KG1 (cell line): ENCODE measurements around the gene CAGE1.
"Not testable (repeated sequence)": the region's sequence is repeated elsewhere in the genome, so short reads cannot be mapped to it uniquely, and the experiment has no call there.

Experiments
- DNase-seq: peaks from one replicate; lab custom pipeline; 2025; lab: John Stamatoyannopoulos, UW

Gene CAGE1

DNA sequence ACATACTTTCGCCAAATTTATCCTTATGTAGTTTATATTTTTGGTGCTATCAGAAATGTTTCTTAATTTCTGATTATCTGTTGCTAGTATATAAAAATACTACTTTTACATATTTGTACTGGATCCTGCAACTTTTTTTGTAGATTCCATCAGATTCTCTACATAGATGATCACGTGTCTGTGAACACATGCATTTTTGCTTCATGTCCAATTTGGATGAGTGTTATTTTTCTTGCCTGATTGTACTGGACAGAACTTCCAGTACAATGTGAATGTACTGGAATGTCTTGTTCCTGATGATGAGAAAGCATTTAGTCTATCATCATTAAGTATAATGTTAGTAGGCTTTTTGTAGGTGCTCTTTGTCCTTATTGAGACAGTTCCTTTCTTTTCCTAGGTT is 51.5 kb downstream of the CAGE1 start:
- no peak for DNase-seq

- no peak for DNase-seq
Observed at GRCh38 chr6:7335519-7335918, 54.0 kb downstream of the CAGE1 start.

DNA sequence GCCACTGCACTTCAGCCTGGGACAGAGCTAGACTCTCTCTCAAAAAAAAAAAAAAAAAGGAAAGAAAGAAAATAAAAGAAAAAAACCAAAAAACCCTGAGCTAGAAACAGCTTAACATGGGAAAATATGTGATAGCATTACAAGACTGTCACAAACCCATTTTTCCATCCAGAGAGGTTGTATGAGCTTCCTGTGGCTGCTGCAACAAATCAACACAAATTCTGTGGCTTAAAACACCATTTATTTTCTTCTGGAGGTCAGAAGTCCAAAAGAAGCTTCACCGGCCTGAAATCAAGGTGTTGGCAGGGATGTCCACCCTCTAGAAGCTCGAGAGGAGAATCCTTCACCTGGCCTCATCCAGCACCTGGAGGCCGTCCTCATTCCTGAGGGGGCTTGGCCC is 54.9 kb downstream of the CAGE1 start:
- no peak for DNase-seq

- no peak for DNase-seq
Observed at GRCh38 chr6:7332090-7332745, 57.3 kb downstream of the CAGE1 start.

DNA sequence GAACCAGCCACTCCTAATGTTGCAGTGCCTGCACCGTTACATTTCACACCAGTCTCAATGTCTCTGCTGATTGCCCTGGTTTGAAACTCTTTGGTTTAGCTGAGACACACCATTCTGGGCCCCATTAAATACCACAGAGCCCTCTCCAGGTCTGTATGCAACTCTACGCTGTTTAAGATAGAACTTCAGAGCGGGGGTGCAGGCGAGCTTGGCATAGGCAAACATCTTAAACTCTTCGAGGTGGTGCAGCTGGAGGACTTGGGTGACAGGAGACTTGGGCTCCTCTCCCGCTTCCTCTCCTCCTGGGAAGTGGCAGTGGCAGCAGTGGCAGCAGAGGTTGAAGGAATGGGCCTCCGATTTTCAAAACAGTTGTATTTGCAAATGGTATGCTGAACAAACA is 58.1 kb downstream of the CAGE1 start:
- no peak for DNase-seq

DNA sequence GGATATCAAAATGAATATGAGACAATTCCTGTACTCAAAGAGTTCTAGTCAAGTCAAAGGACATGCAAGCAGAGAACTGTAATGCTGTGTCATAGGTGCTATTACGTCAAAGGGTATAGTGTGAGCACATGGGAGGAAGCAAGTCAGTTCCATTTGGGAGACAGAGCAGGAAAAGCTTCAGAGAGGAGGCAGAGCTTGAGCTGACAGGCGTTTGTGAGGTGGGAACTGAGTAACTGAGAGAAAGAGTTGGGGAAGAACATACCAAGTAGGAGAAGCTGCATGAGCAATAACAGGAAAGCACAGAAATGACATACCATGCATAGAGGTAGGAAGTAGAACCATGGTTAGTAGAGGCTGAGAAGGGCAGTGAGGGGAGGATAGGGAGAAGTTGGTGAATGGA is 61.3 kb downstream of the CAGE1 start:
- no peak for DNase-seq

GRCh38 chr6:7325750-7326149 is 63.8 kb downstream of the CAGE1 start:
- DNase-seq: no peak

GRCh38 chr6:7324520-7324919 is 65.0 kb downstream of the CAGE1 start:
- DNase-seq: peak; percentile 46

DNA sequence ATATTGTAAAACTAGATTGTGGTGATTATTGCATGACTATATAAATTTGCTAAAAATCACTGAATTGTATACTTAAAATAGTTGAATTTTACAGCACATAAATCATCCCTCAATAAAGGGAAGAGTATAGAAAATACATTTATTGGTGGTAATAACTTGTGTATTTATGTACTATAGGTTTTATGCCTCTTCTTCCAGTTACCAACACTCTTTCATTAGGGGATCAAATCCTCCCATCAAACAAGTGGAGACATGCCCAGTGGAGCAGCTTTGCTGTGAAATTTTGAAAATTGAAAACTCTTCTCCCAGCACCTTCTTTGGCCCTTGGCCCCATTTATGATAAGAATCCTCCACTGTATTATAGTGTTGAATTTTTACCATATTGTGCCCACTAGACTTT is 66.5 kb downstream of the CAGE1 start:
- no peak for DNase-seq

DNA sequence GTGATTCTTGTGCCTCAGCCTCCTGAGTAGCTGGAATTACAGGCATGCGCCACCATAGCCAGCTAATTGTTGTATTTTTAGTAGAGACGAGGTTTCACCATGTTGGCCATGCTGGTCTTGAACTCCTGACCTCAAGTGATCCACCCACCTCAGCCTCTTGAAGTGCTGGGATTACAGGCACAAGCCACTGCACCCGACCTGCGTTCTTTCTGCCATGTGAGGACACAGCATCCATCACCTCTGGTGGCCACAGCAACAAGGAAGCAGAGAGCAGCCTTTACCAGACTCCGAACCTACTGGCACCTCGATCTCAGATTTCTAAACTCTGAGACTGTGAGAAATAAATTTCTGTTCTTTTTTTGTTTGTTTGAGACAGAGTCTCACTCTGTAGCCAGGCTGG is 67.7 kb downstream of the CAGE1 start:
- not testable (repeated sequence) for DNase-seq

GRCh38 chr6:7319406-7319805 is 70.1 kb downstream of the CAGE1 start:
- not testable (repeated sequence) for DNase-seq

DNA sequence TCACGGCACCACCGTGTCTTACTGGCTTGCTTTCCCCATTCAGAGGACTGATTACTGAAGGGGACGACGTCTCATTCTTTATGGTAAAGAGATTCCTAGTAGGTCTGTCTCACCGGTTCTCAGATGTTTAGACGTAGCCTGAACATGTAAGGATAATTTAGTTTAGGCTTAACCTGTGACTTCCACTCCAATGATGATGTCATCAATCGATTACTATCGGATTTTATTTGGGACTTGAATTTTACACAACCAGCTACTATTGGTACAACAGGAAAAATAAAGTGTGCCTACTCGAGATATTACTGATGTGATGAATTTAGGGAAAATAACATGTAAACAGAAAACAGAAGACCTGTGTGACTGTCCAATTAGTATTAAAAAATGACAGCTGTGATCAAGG is 72.0 kb downstream of the CAGE1 start:
- no peak for DNase-seq

- DNase-seq: no peak
Observed at GRCh38 chr6:7316658-7317533, 72.6 kb downstream of the CAGE1 start.

GRCh38 chr6:7315948-7316365 is 73.6 kb downstream of the CAGE1 start:
- no peak for DNase-seq

DNA sequence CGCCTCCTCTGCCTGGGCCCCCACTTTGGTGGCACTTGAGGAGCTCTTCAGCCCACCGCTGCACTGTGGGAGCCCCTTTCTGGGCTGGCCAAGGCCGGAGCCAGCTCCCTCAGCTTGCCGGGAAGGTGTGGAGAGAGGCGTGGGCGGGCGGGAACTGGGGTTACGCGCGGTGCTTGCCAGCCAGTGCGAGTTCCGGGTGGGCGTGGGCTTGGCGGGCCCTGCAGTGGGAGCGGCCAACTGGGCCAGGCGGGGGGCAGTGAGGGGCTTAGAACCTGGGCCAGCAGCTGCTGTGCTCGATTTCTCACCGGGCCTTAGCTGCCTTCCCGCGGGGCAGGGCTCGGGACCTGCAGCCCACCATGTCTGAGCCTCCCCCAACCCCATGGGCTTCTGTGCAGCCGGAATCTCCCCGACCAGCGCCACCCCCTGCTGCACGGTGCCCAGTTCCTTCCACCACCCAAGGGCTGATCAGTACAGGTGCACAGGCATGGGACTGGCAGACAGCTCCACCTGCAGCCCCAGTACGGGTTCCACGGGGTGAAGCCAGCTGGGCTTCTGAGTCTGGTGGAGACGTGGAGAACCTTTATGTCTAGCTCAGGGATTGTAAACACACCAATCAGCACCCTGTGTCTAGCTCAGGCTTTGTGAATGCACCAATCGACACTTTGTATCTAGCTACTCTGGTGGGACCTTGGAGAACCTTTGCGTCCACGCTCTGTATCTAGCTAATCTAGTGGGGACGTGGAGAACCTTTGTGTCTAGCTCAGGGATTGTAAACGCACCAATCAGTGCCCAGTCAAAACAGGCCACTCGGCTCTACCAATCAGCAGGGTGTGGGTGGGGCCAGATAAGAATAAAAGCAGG is 74.2 kb downstream of the CAGE1 start:
- not testable (repeated sequence) for DNase-seq

DNA sequence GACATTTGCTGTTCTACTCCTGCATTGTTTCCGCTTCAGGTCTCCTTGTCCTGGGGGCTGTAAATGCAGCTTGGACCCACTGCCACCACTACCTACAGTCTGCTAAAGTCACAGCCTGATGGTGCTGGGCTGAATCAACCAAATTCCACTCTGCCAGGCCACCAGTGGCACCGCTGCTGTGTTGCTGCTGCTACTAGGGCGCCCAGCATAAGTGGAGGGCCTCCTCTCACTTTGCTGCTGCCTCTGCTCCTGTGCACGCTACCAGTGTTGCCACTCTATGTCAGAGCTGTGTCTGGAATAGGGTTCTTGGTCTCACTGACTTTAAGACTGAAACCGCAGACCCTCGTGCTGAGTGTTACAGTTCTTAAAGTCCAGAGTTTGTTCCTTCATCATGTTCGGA is 75.1 kb downstream of the CAGE1 start:
- no peak for DNase-seq

DNA sequence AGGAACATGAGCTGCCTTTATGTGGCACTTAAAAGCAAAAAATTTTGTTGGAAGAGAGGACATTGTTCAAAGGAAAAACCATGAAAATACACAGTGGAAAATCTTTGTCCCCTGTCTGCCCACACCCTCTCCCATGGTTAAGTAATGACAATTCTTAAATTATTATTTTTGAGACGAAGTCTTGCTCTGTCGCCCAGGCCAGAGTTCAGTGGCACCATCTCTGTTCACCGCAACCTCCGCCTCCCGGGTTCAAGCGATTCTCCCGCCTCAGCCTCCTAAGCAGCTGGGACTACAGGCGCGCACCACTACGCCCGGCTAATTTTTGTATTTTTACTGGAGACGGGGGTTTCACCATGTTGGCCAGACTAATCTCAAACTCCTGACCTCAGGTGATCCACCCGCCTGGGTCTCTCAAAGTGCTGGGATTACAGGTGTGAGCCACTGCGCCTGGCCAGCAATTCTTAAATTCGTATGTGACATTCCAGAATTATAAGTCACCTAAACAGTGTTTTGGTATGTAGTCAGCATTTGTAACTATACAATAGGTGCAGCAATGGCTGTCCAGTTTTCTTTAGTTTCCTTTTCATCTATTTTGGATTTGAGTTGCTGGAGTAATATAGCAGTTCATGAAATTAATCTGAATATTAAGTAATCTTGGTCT is 75.9 kb downstream of the CAGE1 start:
- DNase-seq: no peak

DNA sequence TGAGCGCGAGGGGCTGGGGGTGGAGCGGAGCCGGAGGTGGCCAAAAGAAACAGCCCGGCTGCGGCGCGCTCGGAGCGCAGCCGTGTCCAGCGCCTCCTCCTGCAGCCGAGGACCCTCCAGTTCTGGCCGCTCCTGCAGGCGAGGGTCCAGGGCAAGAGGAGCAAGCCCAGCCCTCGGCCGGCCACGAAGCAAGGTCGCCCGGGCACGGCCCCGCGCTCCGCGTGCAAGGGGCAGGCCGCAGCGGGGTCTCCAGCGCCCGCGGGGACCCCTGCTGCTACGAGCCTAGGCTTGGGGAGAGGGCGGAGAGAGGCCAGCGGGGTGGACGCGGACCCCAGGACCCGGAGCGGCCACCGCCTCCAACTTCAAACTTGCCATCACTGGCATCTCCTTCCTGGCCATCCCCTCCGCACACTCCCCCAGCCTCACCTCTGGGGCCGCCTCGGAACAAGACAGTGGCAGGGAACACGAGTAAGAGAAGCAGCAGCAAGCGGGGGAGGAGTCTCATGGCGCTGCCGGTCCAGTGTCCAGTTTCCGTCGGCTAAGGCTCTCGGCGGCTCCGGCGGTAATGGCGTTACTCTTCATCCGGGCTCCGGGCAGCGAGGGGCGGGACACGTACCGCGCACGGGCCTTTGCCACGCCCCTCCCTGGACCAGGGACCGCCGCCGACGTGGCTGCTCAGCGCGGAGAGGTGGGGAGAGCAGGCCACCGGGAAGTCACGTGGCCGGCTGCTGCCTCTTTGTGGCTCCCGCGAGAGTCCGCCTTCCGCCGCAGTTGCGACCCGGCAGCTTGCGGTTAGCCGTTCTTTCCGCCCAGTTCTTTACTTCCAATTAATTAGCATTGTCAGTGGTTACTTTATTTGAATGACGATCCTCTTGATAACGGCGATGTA is 76.7 kb downstream of the CAGE1 start, which contains the start of gene SSR1:
Gene SSR1, minus strand, starts transcription at position 584 of the 889 bp plus-strand sequence. Its CDS starts 79 bp downstream, at position 505.
- peak; percentile 97 for DNase-seq

- no peak for DNase-seq
Observed at GRCh38 chr6:7311917-7312615, 77.5 kb downstream of the CAGE1 start.

- DNase-seq: no peak
Observed at GRCh38 chr6:7311176-7311575, 78.4 kb downstream of the CAGE1 start.
